ENCODE results near the gene MGMT.

Gene MGMT

GRCh38 chr10:129617768-129618167 is 150.7 kb downstream of the MGMT start:
- no peak for DNase-seq (ENCODE audit: low read depth in 4 of 4, low spot score in 1 of 4)

- DNase-seq (ENCODE audit: low read depth in 4 of 4, low spot score in 1 of 4), result no peak
These were observed 154.0 kb downstream of the MGMT start for GRCh38 chr10:129621062-129621461.

GRCh38 chr10:129621693-129622092 is 154.7 kb downstream of the MGMT start:
- no peak for DNase-seq (ENCODE audit: low read depth in 4 of 4, low spot score in 1 of 4)

- no peak for DNase-seq (ENCODE audit: low read depth in 4 of 4, low spot score in 1 of 4)
These were observed 155.2 kb downstream of the MGMT start for GRCh38 chr10:129622291-129622690.

GRCh38 chr10:129622736-129623135 is 155.7 kb downstream of the MGMT start:
- no peak for DNase-seq (ENCODE audit: low read depth in 4 of 4, low spot score in 1 of 4)

- no peak for DNase-seq (ENCODE audit: low read depth in 4 of 4, low spot score in 1 of 4)
These were observed 157.5 kb downstream of the MGMT start for GRCh38 chr10:129624526-129624925.

- no peak for DNase-seq (ENCODE audit: low read depth in 4 of 4, low spot score in 1 of 4)
These were observed 159.3 kb downstream of the MGMT start for GRCh38 chr10:129626309-129626708.

GRCh38 chr10:129626796-129627435 is 159.9 kb downstream of the MGMT start:
- no peak for DNase-seq (ENCODE audit: low read depth in 4 of 4, low spot score in 1 of 4)

GRCh38 chr10:129627442-129627841 is 160.4 kb downstream of the MGMT start:
- DNase-seq (ENCODE audit: low read depth in 4 of 4, low spot score in 1 of 4), result no peak

- no peak for DNase-seq (ENCODE audit: low read depth in 4 of 4, low spot score in 1 of 4)
These were observed 161.8 kb downstream of the MGMT start for GRCh38 chr10:129628823-129629222.

- no peak for DNase-seq (ENCODE audit: low read depth in 4 of 4, low spot score in 1 of 4)
These were observed 162.9 kb downstream of the MGMT start for GRCh38 chr10:129629911-129630310.

- DNase-seq (ENCODE audit: low read depth in 4 of 4, low spot score in 1 of 4), result no peak
These were observed 164.0 kb downstream of the MGMT start for GRCh38 chr10:129631006-129631405.

- DNase-seq (ENCODE audit: low read depth in 4 of 4, low spot score in 1 of 4), result no peak
These were observed 165.0 kb downstream of the MGMT start for GRCh38 chr10:129631870-129632623.

GRCh38 chr10:129637010-129637409 is 170.0 kb downstream of the MGMT start:
- no peak for DNase-seq (ENCODE audit: low read depth in 4 of 4, low spot score in 1 of 4)

GRCh38 chr10:129637846-129638245 is 170.8 kb downstream of the MGMT start:
- DNase-seq (ENCODE audit: low read depth in 4 of 4, low spot score in 1 of 4), result no peak

GRCh38 chr10:129641351-129641750 is 174.3 kb downstream of the MGMT start:
- no peak for DNase-seq (ENCODE audit: low read depth in 4 of 4, low spot score in 1 of 4)

- DNase-seq (ENCODE audit: low read depth in 4 of 4, low spot score in 1 of 4), result no peak
These were observed 174.9 kb downstream of the MGMT start for GRCh38 chr10:129641982-129642381.

GRCh38 chr10:129642427-129642826 is 175.4 kb downstream of the MGMT start:
- DNase-seq (ENCODE audit: low read depth in 4 of 4, low spot score in 1 of 4), result no peak

GRCh38 chr10:129643266-129643665 is 176.2 kb downstream of the MGMT start:
- no peak for DNase-seq (ENCODE audit: low read depth in 4 of 4, low spot score in 1 of 4)

- no peak for DNase-seq (ENCODE audit: low read depth in 4 of 4, low spot score in 1 of 4)
These were observed 178.4 kb downstream of the MGMT start for GRCh38 chr10:129645487-129645886.

GRCh38 chr10:129646973-129647372 is 179.9 kb downstream of the MGMT start:
- DNase-seq (ENCODE audit: low read depth in 4 of 4, low spot score in 1 of 4), result no peak

GRCh38 chr10:129647590-129647989 is 180.5 kb downstream of the MGMT start:
- DNase-seq (ENCODE audit: low read depth in 4 of 4, low spot score in 1 of 4), result no peak

- DNase-seq (ENCODE audit: low read depth in 4 of 4, low spot score in 1 of 4), result no peak
These were observed 181.8 kb downstream of the MGMT start for GRCh38 chr10:129648856-129649255.
